Endodermal cell (in vitro differentiated cells): Measurements from ENCODE around the gene ZNF346. TPM values are rescaled to one million over a fixed set of nuclear protein-coding genes. Genes with fewer than 3 reads are reported as not detected.

Experiments
- DNase-seq: peaks from one replicate; pipeline ENCODE4 v3.0.0-alpha.2; 2017
- H3K27ac ChIP-seq: 2 replicates; pipeline ENCODE4 v1.5.1; 2013; ENCODE audit warnings: mild to moderate bottlenecking, low read depth, low read length, moderate library complexity
- H3K27me3 ChIP-seq: 2 replicates; pipeline ENCODE4 v1.6.1; 2013; ENCODE audit warnings: mild to moderate bottlenecking, low read length, moderate library complexity; ENCODE audit not compliant: insufficient read depth, control insufficient read depth, poor library complexity, severe bottlenecking
- H3K36me3 ChIP-seq: 2 replicates; pipeline ENCODE4 v1.7.0; 2013; ENCODE audit warnings: mild to moderate bottlenecking, low read length, moderate library complexity; ENCODE audit not compliant: control insufficient read depth, insufficient read depth
- H3K4me1 ChIP-seq: one replicate; pipeline ENCODE4 v1.7.0; 2013; ENCODE audit warnings: low read length; ENCODE audit not compliant: control insufficient read depth, insufficient read depth
- H3K4me3 ChIP-seq: 2 replicates; pipeline ENCODE4 v1.5.1; 2013; ENCODE audit warnings: mild to moderate bottlenecking, low read length, moderate library complexity
- H3K9ac ChIP-seq: 2 replicates; pipeline ENCODE4 v1.6.1; 2013; ENCODE audit warnings: mild to moderate bottlenecking, low read length, moderate library complexity; ENCODE audit not compliant: poor library complexity, severe bottlenecking; ENCODE audit errors: extremely low read depth
- H3K9me3 ChIP-seq: 2 replicates; pipeline ENCODE4 v1.6.1; 2013; ENCODE audit warnings: mild to moderate bottlenecking, low read length, moderate library complexity; ENCODE audit not compliant: control insufficient read depth
- H3K27ac Mint-ChIP-seq: 2 replicates; pipeline ENCODE4 v1.8.0; 2020; ENCODE audit warnings: mixed read lengths
- H3K27me3 Mint-ChIP-seq: 2 replicates; pipeline ENCODE4 v1.8.0; 2021; ENCODE audit warnings: mild to moderate bottlenecking, mixed read lengths; ENCODE audit not compliant: insufficient read depth
- H3K36me3 Mint-ChIP-seq: 2 replicates; pipeline ENCODE4 v1.8.0; 2020; ENCODE audit warnings: low read depth, mixed read lengths
- H3K4me1 Mint-ChIP-seq: 2 replicates; pipeline ENCODE4 v1.8.0; 2020; ENCODE audit warnings: mixed read lengths
- H3K4me3 Mint-ChIP-seq: 2 replicates; pipeline ENCODE4 v1.8.0; 2020; ENCODE audit warnings: mild to moderate bottlenecking, moderate library complexity, mixed read lengths
- H3K9me3 Mint-ChIP-seq: 2 replicates; pipeline ENCODE4 v1.8.0; 2020; ENCODE audit warnings: mild to moderate bottlenecking, mixed read lengths
- WGBS, 2 experiments: methylation state at CpG; one replicate each; pipeline versions ENCODE4 v1.1.5 to v1.1.7; 2013; ENCODE audit warnings: missing lambda C conversion rate in 2 of 2, mixed read lengths in 1 of 2; ENCODE audit not compliant: insufficient coverage in 1 of 2, insufficient read length in 1 of 2; 5-methylcytosine and 5-hydroxymethylcytosine counted together
- total RNA-seq, 2 donors: library from RNA; stranded (reverse); fragmentation: NEBNext Ultra II Directional in 1 of 2; extraction: Animal tissue kit (Norgen Biotek cat#: 25700) in 1 of 2; gene quantifications; 2 replicates in 1 of 2; 3 replicates in 1 of 2; pipeline ENCODE4 v1.2.1, GENCODE V29; 2021
- TF ChIP-seq, protein P1 (sequence below): fragments of 200-600 bp; sonication (generic); conservative IDR thresholded peaks from 2 replicates; pipeline ENCODE4 v1.5.0; 2021; ENCODE audit warnings: antibody characterized with exemption, mild to moderate bottlenecking

The ZNF346 gene
- total RNA-seq, 2 donors from 2014 or later, result 25.4 to 38.6 TPM

DNA sequence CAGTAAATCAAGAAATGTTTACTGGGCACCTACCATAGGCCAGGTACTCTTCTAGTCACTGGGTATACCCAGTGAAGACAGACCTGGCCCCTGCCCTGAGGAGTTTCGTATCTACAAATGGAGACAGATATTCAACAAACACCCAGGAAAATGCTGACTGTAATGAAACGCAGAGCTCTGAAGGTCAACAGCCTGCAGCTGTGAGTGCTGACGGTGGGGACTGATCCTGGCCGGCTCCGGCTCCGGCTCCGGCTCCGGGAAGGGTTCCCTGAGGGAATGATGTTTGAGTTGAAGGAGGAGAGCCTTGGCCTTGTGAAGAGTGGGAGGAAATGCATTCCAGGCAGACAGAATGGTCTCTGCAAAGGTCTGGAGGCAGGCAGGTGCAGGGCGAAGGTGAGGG, 87.3 kb downstream of the ZNF346 start:
- no peak overlapping the region for H3K4me3 Mint-ChIP-seq
- peaks cover 9% of the 10 kb centered on the region for H3K4me1 Mint-ChIP-seq
- no peak overlapping the region for H3K27ac Mint-ChIP-seq
- peak; percentile 50 for DNase-seq
- WGBS, 2 experiments, result 90 to 97% methylated on average over 5 to 9 of the region's 9 CpGs
- Histone ChIP-seq H3K9ac (no peak overlapping the region), H3K27ac (no peak overlapping the region), H3K27me3 (no peaks in the 10 kb centered on the region), H3K4me1 (no peaks in the 10 kb centered on the region), H3K9me3 (no peaks in the 10 kb centered on the region), H3K36me3 (no peaks in the 10 kb centered on the region), H3K4me3 (no peak overlapping the region)
- TF ChIP-seq, protein P1, sequence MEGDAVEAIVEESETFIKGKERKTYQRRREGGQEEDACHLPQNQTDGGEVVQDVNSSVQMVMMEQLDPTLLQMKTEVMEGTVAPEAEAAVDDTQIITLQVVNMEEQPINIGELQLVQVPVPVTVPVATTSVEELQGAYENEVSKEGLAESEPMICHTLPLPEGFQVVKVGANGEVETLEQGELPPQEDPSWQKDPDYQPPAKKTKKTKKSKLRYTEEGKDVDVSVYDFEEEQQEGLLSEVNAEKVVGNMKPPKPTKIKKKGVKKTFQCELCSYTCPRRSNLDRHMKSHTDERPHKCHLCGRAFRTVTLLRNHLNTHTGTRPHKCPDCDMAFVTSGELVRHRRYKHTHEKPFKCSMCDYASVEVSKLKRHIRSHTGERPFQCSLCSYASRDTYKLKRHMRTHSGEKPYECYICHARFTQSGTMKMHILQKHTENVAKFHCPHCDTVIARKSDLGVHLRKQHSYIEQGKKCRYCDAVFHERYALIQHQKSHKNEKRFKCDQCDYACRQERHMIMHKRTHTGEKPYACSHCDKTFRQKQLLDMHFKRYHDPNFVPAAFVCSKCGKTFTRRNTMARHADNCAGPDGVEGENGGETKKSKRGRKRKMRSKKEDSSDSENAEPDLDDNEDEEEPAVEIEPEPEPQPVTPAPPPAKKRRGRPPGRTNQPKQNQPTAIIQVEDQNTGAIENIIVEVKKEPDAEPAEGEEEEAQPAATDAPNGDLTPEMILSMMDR, result no peak
- H3K36me3 Mint-ChIP-seq, result no peaks in the 10 kb centered on the region
- H3K9me3 Mint-ChIP-seq, result no peaks in the 10 kb centered on the region
- H3K27me3 Mint-ChIP-seq, result no peaks in the 10 kb centered on the region

DNA sequence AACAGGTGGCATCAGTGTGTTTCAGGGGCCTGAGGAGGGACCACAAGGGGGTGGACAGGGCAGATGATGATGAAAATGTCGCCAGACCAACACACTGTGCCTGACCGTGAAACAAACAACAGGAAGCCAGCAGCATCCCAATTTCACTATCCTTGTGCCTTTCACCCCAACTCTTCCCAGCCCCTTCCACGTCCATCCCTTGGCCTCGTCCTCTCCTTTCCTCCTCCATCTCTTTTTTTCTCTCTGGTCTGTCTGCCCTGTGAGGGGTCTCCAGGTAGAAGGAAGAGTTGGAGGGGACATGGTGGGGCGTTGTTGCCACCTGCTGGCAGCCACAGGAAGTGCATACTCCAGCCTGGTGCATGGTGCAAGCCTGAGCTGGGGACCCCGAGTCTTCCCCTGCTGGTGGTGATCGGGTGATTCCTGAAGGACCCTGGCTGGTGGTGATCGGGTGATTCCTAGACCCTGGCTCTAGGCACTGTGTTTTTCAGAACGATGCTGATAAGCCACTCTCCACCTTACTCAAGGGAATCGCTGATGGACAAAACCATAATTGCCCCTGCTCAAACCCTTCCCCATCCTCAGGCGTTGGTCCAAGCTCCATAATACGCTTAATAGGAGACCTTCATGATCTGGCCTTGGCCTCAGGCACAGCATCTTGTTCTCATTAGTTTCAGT, 89.4 kb downstream of the ZNF346 start:
- Histone ChIP-seq H3K27ac (no peak overlapping the region), H3K4me3 (no peak overlapping the region), H3K4me1 (no peaks in the 10 kb centered on the region), H3K27me3 (no peaks in the 10 kb centered on the region), H3K9ac (no peak overlapping the region), H3K36me3 (no peaks in the 10 kb centered on the region), H3K9me3 (no peaks in the 10 kb centered on the region)
- Mint-ChIP-seq H3K27me3 (peaks cover 8% of the 10 kb centered on the region), H3K9me3 (peaks cover 1% of the 10 kb centered on the region), H3K4me3 (no peak overlapping the region), H3K36me3 (no peaks in the 10 kb centered on the region), H3K4me1 (peaks cover 14% of the 10 kb centered on the region), H3K27ac (no peak overlapping the region)
- TF ChIP-seq, protein P1, result peak; percentile 99
- DNase-seq, result peak; percentile 98
- 41 to 46% methylated on average over 7 to 12 of the region's 12 CpGs for WGBS, 2 experiments

DNA sequence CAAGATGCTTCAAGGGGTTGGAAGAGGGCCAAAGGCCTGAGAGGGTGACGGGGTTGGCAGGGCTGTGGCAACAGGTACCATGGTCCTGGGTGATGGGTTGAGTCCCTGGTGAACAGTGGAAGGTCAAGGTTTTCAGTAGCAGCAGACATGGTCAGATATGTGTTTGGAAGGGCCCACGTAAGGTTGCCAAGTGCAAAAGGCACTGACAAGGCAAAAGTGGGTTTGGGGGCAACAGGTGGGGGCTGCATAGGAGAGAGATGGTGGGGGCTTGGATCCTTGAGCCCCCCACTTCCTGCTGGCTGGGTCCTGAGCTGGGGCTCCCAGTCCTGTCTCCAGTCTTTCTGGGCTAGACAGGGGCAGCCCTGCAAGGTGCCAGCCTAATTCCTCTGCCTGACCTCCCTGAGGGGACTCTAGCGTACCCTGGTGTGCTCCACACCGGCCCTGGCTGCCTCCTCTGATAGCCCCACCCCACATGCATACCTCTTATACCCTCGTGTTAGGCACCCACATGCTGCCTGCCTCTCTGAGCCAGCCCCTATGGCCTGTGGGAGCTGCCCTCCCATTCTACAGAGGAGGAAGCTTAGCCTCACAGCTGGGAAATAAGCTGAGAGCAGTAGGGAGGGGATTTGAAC, 90.2 kb downstream of the ZNF346 start:
- Histone ChIP-seq H3K9ac (no peak overlapping the region), H3K27ac (no peak overlapping the region), H3K27me3 (no peaks in the 10 kb centered on the region), H3K4me1 (no peaks in the 10 kb centered on the region), H3K36me3 (no peaks in the 10 kb centered on the region), H3K4me3 (no peak overlapping the region), H3K9me3 (no peaks in the 10 kb centered on the region)
- Mint-ChIP-seq H3K27me3 (peaks cover 9% of the 10 kb centered on the region), H3K4me3 (no peak overlapping the region), H3K9me3 (peaks cover 4% of the 10 kb centered on the region), H3K36me3 (no peaks in the 10 kb centered on the region), H3K27ac (no peak overlapping the region), H3K4me1 (peaks cover 14% of the 10 kb centered on the region)
- 59 to 78% methylated on average over 2 to 5 of the region's 5 CpGs for WGBS, 2 experiments
- no peak for DNase-seq
- TF ChIP-seq, protein P1, result no peak
